ENCODE measurements around the gene MYB.

- TF ChIP-seq, protein P1, sequence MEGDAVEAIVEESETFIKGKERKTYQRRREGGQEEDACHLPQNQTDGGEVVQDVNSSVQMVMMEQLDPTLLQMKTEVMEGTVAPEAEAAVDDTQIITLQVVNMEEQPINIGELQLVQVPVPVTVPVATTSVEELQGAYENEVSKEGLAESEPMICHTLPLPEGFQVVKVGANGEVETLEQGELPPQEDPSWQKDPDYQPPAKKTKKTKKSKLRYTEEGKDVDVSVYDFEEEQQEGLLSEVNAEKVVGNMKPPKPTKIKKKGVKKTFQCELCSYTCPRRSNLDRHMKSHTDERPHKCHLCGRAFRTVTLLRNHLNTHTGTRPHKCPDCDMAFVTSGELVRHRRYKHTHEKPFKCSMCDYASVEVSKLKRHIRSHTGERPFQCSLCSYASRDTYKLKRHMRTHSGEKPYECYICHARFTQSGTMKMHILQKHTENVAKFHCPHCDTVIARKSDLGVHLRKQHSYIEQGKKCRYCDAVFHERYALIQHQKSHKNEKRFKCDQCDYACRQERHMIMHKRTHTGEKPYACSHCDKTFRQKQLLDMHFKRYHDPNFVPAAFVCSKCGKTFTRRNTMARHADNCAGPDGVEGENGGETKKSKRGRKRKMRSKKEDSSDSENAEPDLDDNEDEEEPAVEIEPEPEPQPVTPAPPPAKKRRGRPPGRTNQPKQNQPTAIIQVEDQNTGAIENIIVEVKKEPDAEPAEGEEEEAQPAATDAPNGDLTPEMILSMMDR (conservative IDR thresholded peaks at IDR 0.05; ENCODE audit: low read depth, low read length) = no peak
- TF ChIP-seq EZH2 (IDR thresholded peaks at IDR 0.05; ENCODE audit: borderline replicate concordance, low read depth, low read length, poor library complexity, severe bottlenecking) = no peak
Observed at GRCh38 chr6:135149376-135149775, 31.7 kb upstream of the MYB start.
